ENCODE measurements around the gene C16orf95. TPM values are rescaled to one million over a fixed set of nuclear protein-coding genes. Genes with fewer than 3 reads are reported as not detected.

C16orf95 gene
- total RNA-seq, 2 donors from 2014 or later = 0.91 to 8.0 TPM

- DNase-seq (ENCODE audit: low spot score) = no peak
- 83% methylated on average over 31 of the region's 31 CpGs for WGBS
- Histone ChIP-seq H3K36me3 (peaks cover 16 to 25% of the 10 kb centered on the region in 2 donors), H3K27me3 (replicated peaks; ENCODE audit: insufficient read depth) (no peaks in the 10 kb centered on the region), H3K9me3 (no peaks in the 10 kb centered on the region), H3K4me3 (no peak overlapping the region), H3K27ac (no peak overlapping the region), H3K4me1 (replicated peaks) (no peaks in the 10 kb centered on the region)
- intact Hi-C loops (cut with DNase I) = no loop called here
- no peak for TF ChIP-seq POLR2A (IDR thresholded peaks at IDR 0.05)
- no peak for TF ChIP-seq CTCF (IDR thresholded peaks at IDR 0.05)
- no peak for TF ChIP-seq POLR2AphosphoS5 (IDR thresholded peaks at IDR 0.05)
Observed at GRCh38 chr16:87331241-87331801, 14.1 kb upstream of the C16orf95 start.

- no peak for TF ChIP-seq CTCF (IDR thresholded peaks at IDR 0.05)
- no peak for TF ChIP-seq POLR2AphosphoS5 (IDR thresholded peaks at IDR 0.05)
- no peak for TF ChIP-seq POLR2A (IDR thresholded peaks at IDR 0.05)
- Histone ChIP-seq H3K4me1 (replicated peaks) (no peaks in the 10 kb centered on the region), H3K4me3 (no peak overlapping the region), H3K36me3 (peaks cover 16 to 24% of the 10 kb centered on the region in 2 donors), H3K27ac (no peak overlapping the region), H3K9me3 (no peaks in the 10 kb centered on the region), H3K27me3 (replicated peaks; ENCODE audit: insufficient read depth) (no peaks in the 10 kb centered on the region)
- no peak for DNase-seq (ENCODE audit: low spot score)
- intact Hi-C loops (cut with DNase I) = no loop called here
- WGBS = 94% methylated on average over 15 of the region's 15 CpGs
Observed at GRCh38 chr16:87330646-87331045, 13.5 kb upstream of the C16orf95 start.

- DNase-seq (ENCODE audit: low spot score) = no peak
- TF ChIP-seq POLR2A (IDR thresholded peaks at IDR 0.05) (no peak), POLR2AphosphoS5 (IDR thresholded peaks at IDR 0.05) (no peak), CTCF (IDR thresholded peaks at IDR 0.05) (no peak)
- 97% methylated on average over 11 of the region's 11 CpGs for WGBS
- Histone ChIP-seq H3K4me3 (no peak overlapping the region), H3K4me1 (replicated peaks) (no peaks in the 10 kb centered on the region), H3K27ac (no peak overlapping the region), H3K36me3 (peaks cover 16 to 20% of the 10 kb centered on the region in 2 donors), H3K9me3 (no peaks in the 10 kb centered on the region), H3K27me3 (replicated peaks; ENCODE audit: insufficient read depth) (no peaks in the 10 kb centered on the region)
- intact Hi-C loops (cut with DNase I) = no loop called here
Observed at GRCh38 chr16:87330257-87330624, 13.0 kb upstream of the C16orf95 start.

- no peak for TF ChIP-seq POLR2AphosphoS5 (IDR thresholded peaks at IDR 0.05)
- no peak for TF ChIP-seq POLR2A (IDR thresholded peaks at IDR 0.05)
- TF ChIP-seq CTCF (IDR thresholded peaks at IDR 0.05) = no peak
- H3K4me1 ChIP-seq (replicated peaks) = no peaks in the 10 kb centered on the region
- WGBS = 91% methylated on average over 19 of the region's 20 CpGs
- no peaks in the 10 kb centered on the region for H3K9me3 ChIP-seq
- DNase-seq (ENCODE audit: low spot score) = no peak
- H3K36me3 ChIP-seq = peaks cover 10 to 16% of the 10 kb centered on the region in 2 donors
- no peaks in the 10 kb centered on the region for H3K27me3 ChIP-seq (replicated peaks; ENCODE audit: insufficient read depth)
- H3K27ac ChIP-seq = no peak overlapping the region
- intact Hi-C loops (cut with DNase I) = no loop called here
- no peak overlapping the region for H3K4me3 ChIP-seq
Observed at GRCh38 chr16:87329436-87330256, 12.5 kb upstream of the C16orf95 start.

- no peak for DNase-seq (ENCODE audit: low spot score)
- Histone ChIP-seq H3K9me3 (no peaks in the 10 kb centered on the region), H3K27ac (no peak overlapping the region), H3K36me3 (peaks cover 8 to 9% of the 10 kb centered on the region in 2 donors), H3K4me3 (no peak overlapping the region), H3K4me1 (replicated peaks) (no peaks in the 10 kb centered on the region), H3K27me3 (replicated peaks; ENCODE audit: insufficient read depth) (no peaks in the 10 kb centered on the region)
- intact Hi-C loops (cut with DNase I) = no loop called here
- 83% methylated on average over 12 of the region's 12 CpGs for WGBS
- TF ChIP-seq POLR2AphosphoS5 (IDR thresholded peaks at IDR 0.05) (no peak), POLR2A (IDR thresholded peaks at IDR 0.05) (no peak), CTCF (IDR thresholded peaks at IDR 0.05) (no peak)
Observed at GRCh38 chr16:87328846-87329245, 11.7 kb upstream of the C16orf95 start.

All from prostate gland (tissue), 2 donors.